Ovary (tissue), 9 donors: ENCODE results near the gene C19orf67. TPM values are rescaled to one million over a fixed set of nuclear protein-coding genes. Genes with fewer than 3 reads are reported as not detected.

ENCODE experiments used
- DNase-seq, 5 donors: peaks; one replicate each; pipeline ENCODE4 v3.0.0-alpha.2; 2019 to 2020
- H3K27ac ChIP-seq, 2 donors: fragments of 200-600 bp; one replicate each; pipeline versions ENCODE4 v1.5.1 to v1.8.0; 2019 to 2022
- H3K27me3 ChIP-seq: fragments of 200-600 bp; one replicate; pipeline ENCODE4 v1.8.0; 2022
- H3K36me3 ChIP-seq: fragments of 200-600 bp; sonication (generic); one replicate; pipeline ENCODE4 v1.5.1; 2019
- H3K4me1 ChIP-seq: one replicate; pipeline ENCODE4 v1.8.1; 2013; ENCODE audit warnings: mild to moderate bottlenecking, moderate library complexity; ENCODE audit not compliant: insufficient read depth
- H3K4me3 ChIP-seq: fragments of 200-600 bp; sonication (generic); one replicate; pipeline ENCODE4 v1.5.1; 2017
- H3K9me3 ChIP-seq, 2 donors: fragments of 200-600 bp in 1 of 2; sonication (generic) in 1 of 2; one replicate each; pipeline versions ENCODE4 v1.5.1 to v1.8.1; 2013 to 2019; ENCODE audit warnings: mild to moderate bottlenecking in 1 of 2, moderate library complexity in 1 of 2
- CTCF ChIP-seq, 3 donors: fragments of 450-650 bp in 2 of 3; fragments of 200-600 bp in 1 of 3; IDR thresholded peaks; one replicate each; pipeline versions ENCODE4 v1.5.1 to v1.8.0; 2016 to 2022; ENCODE audit warnings: antibody characterized with exemption in 3 of 3, mild to moderate bottlenecking in 1 of 3
- EP300 ChIP-seq: sonication (generic); formaldehyde crosslinking; IDR thresholded peaks from one replicate; pipeline ENCODE4 v1.6.1; 2017; ENCODE audit warnings: antibody characterized with exemption
- POLR2A ChIP-seq: fragments of 450-650 bp; IDR thresholded peaks from one replicate; pipeline ENCODE4 v1.6.1; 2017; ENCODE audit warnings: antibody characterized with exemption, mild to moderate bottlenecking, moderate library complexity
- WGBS, 3 donors: extraction: QIAGEN DNeasy Blood & Tissue Kit in 1 of 3; methylation state at CpG; one replicate each; pipeline versions ENCODE4 v1.1.5 to v1.1.7; 2013 to 2017; 5-methylcytosine and 5-hydroxymethylcytosine counted together
- intact Hi-C, 4 donors: fragments of 100-400 bp; cut with DNase I; formaldehyde crosslinking; loops; one replicate each; pipeline versions ENCODE4 v1.11.0 to v1.15.1; 2022 to 2023
- polyA plus RNA-seq, 2 donors: library from polyadenylated mRNA; stranded (reverse); fragments of 200-250 nt in 1 of 2; fragments of 350-450 nt in 1 of 2; fragmentation: Illumina TruSeq in 1 of 2; extraction: RNeasy Lipid Tissue Mini Kit (QIAGEN cat#74804) in 1 of 2; gene quantifications; one replicate each; pipeline ENCODE4 v1.2.3, GENCODE V29; 2013 to 2014
- total RNA-seq, 7 donors: library from RNA; depleted of rRNA in 2 of 7; stranded (reverse); fragments of >200 nt in 2 of 7; fragmentation: NEBNext Ultra II Directional in 3 of 7; extraction: Animal tissue kit (Norgen Biotek cat#: 25700) in 3 of 7; gene quantifications; one replicate each; pipeline versions ENCODE4 v1.1.0 to v1.2.4, GENCODE V29; 2016 to 2023
- donor health status: DM: no; HTN: no; CAD: no; lungs with moderate emphysema.
- donor health status: DM: no; HTN: no; CAD: no.
- donor health status: Bipolar disorder and iron deficiency.
- donor health status: DM: yes; HTN: yes; CAD: no.
- donor health status: DM: no; HTN: no; CAD: no.
- donor health status: DM: yes; HTN: yes; CAD: no.

The C19orf67 gene
- total and polyA plus RNA-seq, 9 donors = 0.08 TPM; not detected in 8

- Histone ChIP-seq H3K9me3 (no peaks in the 10 kb centered on the region), H3K36me3 (no peaks in the 10 kb centered on the region), H3K27ac (no peak overlapping the region), H3K4me1 (peaks cover 4% of the 10 kb centered on the region), H3K4me3 (no peak overlapping the region), H3K27me3 (no peaks in the 10 kb centered on the region)
- 15 to 21% (median 21%) methylated on average over 17 of the region's 17 CpGs for WGBS, 3 donors
- no peak for DNase-seq
- TF ChIP-seq CTCF (IDR thresholded peaks at IDR 0.05) = no peak
- no peak for TF ChIP-seq POLR2A
- TF ChIP-seq EP300 = no peak
- intact Hi-C loops = no loop called here
Observed at GRCh38 chr19:14058182-14059092, 27.1 kb downstream of the C19orf67 start.

GRCh38 chr19:14056741-14057356, 28.7 kb downstream of the C19orf67 start:
- H3K4me3 ChIP-seq = peak overlapping the region; percentile 33
- intact Hi-C loops = no loop called here
- peaks cover 4% of the 10 kb centered on the region for H3K4me1 ChIP-seq
- TF ChIP-seq POLR2A = no peak
- no peak for TF ChIP-seq EP300
- no peak for TF ChIP-seq CTCF (IDR thresholded peaks at IDR 0.05)
- no peak for DNase-seq
- H3K27me3 ChIP-seq = no peaks in the 10 kb centered on the region
- H3K36me3 ChIP-seq = no peaks in the 10 kb centered on the region
- no peaks in the 10 kb centered on the region for H3K9me3 ChIP-seq
- no peak overlapping the region for H3K27ac ChIP-seq
- WGBS, 3 donors = 18 to 21% (median 20%) methylated on average over 19 of the region's 19 CpGs

GRCh38 chr19:14056069-14056666, 29.4 kb downstream of the C19orf67 start:
- intact Hi-C loops = no loop called here
- Histone ChIP-seq H3K4me3 (no peak overlapping the region), H3K27ac (no peak overlapping the region), H3K36me3 (no peaks in the 10 kb centered on the region), H3K27me3 (no peaks in the 10 kb centered on the region), H3K9me3 (no peaks in the 10 kb centered on the region), H3K4me1 (peaks cover 4% of the 10 kb centered on the region)
- 89 to 95% (median 90%) methylated on average over 10 of the region's 10 CpGs for WGBS, 3 donors
- DNase-seq = no peak
- no peak for TF ChIP-seq EP300
- TF ChIP-seq CTCF (IDR thresholded peaks at IDR 0.05) = no peak
- no peak for TF ChIP-seq POLR2A

- DNase-seq = no peak
- Histone ChIP-seq H3K4me1 (peaks cover 4% of the 10 kb centered on the region), H3K9me3 (no peaks in the 10 kb centered on the region), H3K4me3 (no peak overlapping the region), H3K27me3 (no peaks in the 10 kb centered on the region), H3K36me3 (no peaks in the 10 kb centered on the region), H3K27ac (no peak overlapping the region)
- intact Hi-C loops = no loop called here
- WGBS, 3 donors = 76 to 90% (median 79%) methylated on average over 3 of the region's 3 CpGs
- no peak for TF ChIP-seq EP300
- no peak for TF ChIP-seq POLR2A
- no peak for TF ChIP-seq CTCF (IDR thresholded peaks at IDR 0.05)
Observed at GRCh38 chr19:14055396-14055795, 30.2 kb downstream of the C19orf67 start.
